Measurements from ENCODE around the gene BZW2.
A peak's percentile ranks its signal among the peaks of the same experiment; 100 is the strongest.

The BZW2 gene

GRCh38 chr7:16693601-16694318, 47.8 kb downstream of the BZW2 start:
- 0 out of 2 replicates have a peak, but pooled peaks cover 3% of the 10 kb centered on the region for H4K20me1 ChIP-seq (ENCODE audit: control insufficient read depth, insufficient read depth, low read depth, low read length)
- H3K27ac ChIP-seq (ENCODE audit: low read depth, low read length), result no peak overlapping the region
- H3K4me3 ChIP-seq (ENCODE audit: low read length), result no peak overlapping the region
- H3F3A ChIP-seq (ENCODE audit: control insufficient read depth, insufficient read depth), result no peaks in the 10 kb centered on the region
- H3K27me3 ChIP-seq (ENCODE audit: control insufficient read depth, low read length), result no peaks in the 10 kb centered on the region
- H3K9me2 ChIP-seq (replicated peaks; ENCODE audit: control insufficient read depth, low read length), result no peaks in the 10 kb centered on the region
- peaks cover 97% of the 10 kb centered on the region for H3K36me3 ChIP-seq (ENCODE audit: control insufficient read depth, low read length)
- H3K9me3 ChIP-seq (ENCODE audit: control insufficient read depth, insufficient read depth, low read length), result no peaks in the 10 kb centered on the region
- no peak overlapping the region for H3K4me2 ChIP-seq (ENCODE audit: low read length)
- TF ChIP-seq EZH2phosphoT487 (IDR thresholded peaks at IDR 0.05; ENCODE audit: borderline replicate concordance, low read length), result no peak
- no peak for TF ChIP-seq CTCF (IDR thresholded peaks at IDR 0.05; ENCODE audit: low read depth, low read length, poor library complexity, severe bottlenecking)
- H3K4me1 ChIP-seq (ENCODE audit: control insufficient read depth, low read length), result no peaks in the 10 kb centered on the region
- H3K79me2 ChIP-seq (ENCODE audit: control insufficient read depth, low read length), result no peaks in the 10 kb centered on the region

GRCh38 chr7:16694806-16695205, 48.8 kb downstream of the BZW2 start:
- H3K9me3 ChIP-seq (ENCODE audit: control insufficient read depth, insufficient read depth, low read length), result no peaks in the 10 kb centered on the region
- H3K36me3 ChIP-seq (ENCODE audit: control insufficient read depth, low read length), result peaks cover 100% of the 10 kb centered on the region

GRCh38 chr7:16695621-16696237, 49.7 kb downstream of the BZW2 start:
- no peak overlapping the region for H3K4me2 ChIP-seq (ENCODE audit: low read length)
- H3K27me3 ChIP-seq (ENCODE audit: control insufficient read depth, low read length), result no peaks in the 10 kb centered on the region
- no peak overlapping the region for H3K4me3 ChIP-seq (ENCODE audit: low read length)
- no peaks in the 10 kb centered on the region for H3K9me2 ChIP-seq (replicated peaks; ENCODE audit: control insufficient read depth, low read length)
- no peaks in the 10 kb centered on the region for H3K79me2 ChIP-seq (ENCODE audit: control insufficient read depth, low read length)
- no peaks in the 10 kb centered on the region for H3K9me3 ChIP-seq (ENCODE audit: control insufficient read depth, insufficient read depth, low read length)
- TF ChIP-seq CTCF (IDR thresholded peaks at IDR 0.05; ENCODE audit: low read depth, low read length, poor library complexity, severe bottlenecking) (peak; percentile 56), EZH2phosphoT487 (IDR thresholded peaks at IDR 0.05; ENCODE audit: borderline replicate concordance, low read length) (no peak)
- H3K36me3 ChIP-seq (ENCODE audit: control insufficient read depth, low read length), result peaks cover 100% of the 10 kb centered on the region
- no peak overlapping the region for H3K27ac ChIP-seq (ENCODE audit: low read depth, low read length)
- 0 out of 2 replicates have a peak, but pooled peaks cover 3% of the 10 kb centered on the region for H4K20me1 ChIP-seq (ENCODE audit: control insufficient read depth, insufficient read depth, low read depth, low read length)
- no peaks in the 10 kb centered on the region for H3F3A ChIP-seq (ENCODE audit: control insufficient read depth, insufficient read depth)
- no peaks in the 10 kb centered on the region for H3K4me1 ChIP-seq (ENCODE audit: control insufficient read depth, low read length)

More at GRCh38 chr7:16694806-16695205, 48.8 kb downstream of the BZW2 start:
- no peak overlapping the region for H3K4me2 ChIP-seq (ENCODE audit: low read length)
- H3K27ac ChIP-seq (ENCODE audit: low read depth, low read length), result no peak overlapping the region
- H3K4me1 ChIP-seq (ENCODE audit: control insufficient read depth, low read length), result no peaks in the 10 kb centered on the region
- no peaks in the 10 kb centered on the region for H3K79me2 ChIP-seq (ENCODE audit: control insufficient read depth, low read length)
- no peaks in the 10 kb centered on the region for H3F3A ChIP-seq (ENCODE audit: control insufficient read depth, insufficient read depth)
- no peak for TF ChIP-seq CTCF (IDR thresholded peaks at IDR 0.05; ENCODE audit: low read depth, low read length, poor library complexity, severe bottlenecking)
- TF ChIP-seq EZH2phosphoT487 (IDR thresholded peaks at IDR 0.05; ENCODE audit: borderline replicate concordance, low read length), result no peak
- H4K20me1 ChIP-seq (ENCODE audit: control insufficient read depth, insufficient read depth, low read depth, low read length), result 0 out of 2 replicates have a peak, but pooled peaks cover 3% of the 10 kb centered on the region
- H3K4me3 ChIP-seq (ENCODE audit: low read length), result no peak overlapping the region
- no peaks in the 10 kb centered on the region for H3K9me2 ChIP-seq (replicated peaks; ENCODE audit: control insufficient read depth, low read length)
- H3K27me3 ChIP-seq (ENCODE audit: control insufficient read depth, low read length), result no peaks in the 10 kb centered on the region

Measured in DOHH2 (cell line).